Kidney tubule cell (primary cell): Measurements from ENCODE around the gene NPHP4.

Experiments
- DNase-seq: peaks from one replicate; pipeline ENCODE4 v3.0.0-alpha.2; 2018; ENCODE audit warnings: low spot score

Gene NPHP4

GRCh38 chr1:5877683-5878530, 114.3 kb downstream of the NPHP4 start:
- no peak for DNase-seq

GRCh38 chr1:5877001-5877400, 115.2 kb downstream of the NPHP4 start:
- DNase-seq = no peak

DNA sequence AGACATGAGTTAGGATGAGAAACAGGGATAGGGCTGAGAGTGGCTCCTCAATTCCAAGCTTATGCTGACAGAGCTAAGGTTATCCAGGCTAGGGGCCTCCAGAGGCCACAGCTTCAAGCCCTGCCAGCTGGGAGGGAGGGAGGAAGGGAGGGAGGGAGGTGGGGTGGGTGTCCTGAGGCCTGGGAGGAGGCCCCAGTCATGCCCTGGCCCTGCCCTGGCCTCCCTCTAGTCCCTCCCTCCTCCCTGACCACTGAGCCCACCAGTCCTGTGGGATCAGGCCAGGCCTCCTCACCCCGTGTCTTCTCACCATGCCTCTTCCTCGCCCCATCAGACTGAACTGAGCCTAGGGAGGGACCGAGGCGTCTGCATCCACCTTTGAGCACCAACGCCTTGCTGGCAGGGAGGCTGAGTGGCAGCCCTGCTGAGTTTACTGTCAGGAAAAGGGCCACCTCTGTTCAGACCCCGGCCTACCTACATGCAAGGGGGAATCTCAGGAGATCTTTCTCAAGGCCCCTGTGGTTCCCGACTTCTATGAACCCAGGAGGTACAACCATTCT, 116.1 kb downstream of the NPHP4 start:
- no peak for DNase-seq

DNA sequence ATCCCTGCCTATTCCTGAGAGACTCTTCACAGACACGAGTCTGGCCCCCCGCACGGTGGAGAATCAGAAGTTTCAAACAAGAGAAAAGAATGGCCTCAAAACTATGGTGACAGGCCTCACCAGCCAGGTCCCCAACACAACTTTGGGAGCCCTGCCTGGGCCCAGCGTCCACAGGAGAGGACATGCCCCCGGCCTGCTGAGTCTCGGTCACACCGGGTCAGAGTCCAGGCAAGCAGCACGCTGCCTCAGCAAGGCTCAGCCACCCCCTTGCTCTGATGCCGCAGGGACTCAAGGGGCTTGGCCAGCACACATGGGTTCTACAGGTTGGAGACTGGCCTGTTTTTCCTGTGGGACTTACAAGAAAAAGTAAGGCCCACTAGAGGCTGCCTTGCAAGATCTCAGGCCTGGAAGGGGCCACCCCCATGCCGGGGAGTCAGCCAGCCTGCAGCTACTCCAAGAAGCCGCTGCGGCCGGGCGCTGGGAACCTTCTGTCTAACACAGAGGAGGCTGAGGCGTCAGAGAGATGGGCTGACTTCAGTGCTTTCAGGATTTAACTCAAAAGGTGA, 116.8 kb downstream of the NPHP4 start:
- no peak for DNase-seq

GRCh38 chr1:5874416-5875110, 117.7 kb downstream of the NPHP4 start:
- no peak for DNase-seq

- no peak for DNase-seq
These were observed 118.7 kb downstream of the NPHP4 start for GRCh38 chr1:5873556-5873955.

- no peak for DNase-seq
These were observed 119.3 kb downstream of the NPHP4 start for GRCh38 chr1:5872886-5873285.

DNA sequence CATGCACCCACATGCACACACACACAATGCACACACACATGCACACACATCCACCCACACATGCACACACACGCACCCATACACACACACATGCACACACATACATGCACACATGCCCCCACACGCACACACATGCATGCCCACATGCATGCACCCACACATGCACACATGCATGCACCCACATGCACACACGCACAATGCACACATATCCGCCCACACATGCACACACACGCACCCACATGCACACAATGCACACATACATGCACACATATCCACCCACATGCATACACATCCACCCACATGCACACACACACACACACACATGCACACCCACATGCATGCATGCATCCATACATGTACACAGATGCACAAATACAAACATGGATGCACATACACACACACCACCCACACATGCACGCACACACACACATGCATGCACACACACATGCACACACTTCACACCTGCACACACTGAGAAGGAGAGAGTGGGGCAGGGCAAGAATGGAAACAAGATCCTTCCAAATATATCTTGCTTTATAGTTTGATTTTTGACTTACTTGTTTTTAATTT, 123.2 kb downstream of the NPHP4 start:
- no peak for DNase-seq

DNA sequence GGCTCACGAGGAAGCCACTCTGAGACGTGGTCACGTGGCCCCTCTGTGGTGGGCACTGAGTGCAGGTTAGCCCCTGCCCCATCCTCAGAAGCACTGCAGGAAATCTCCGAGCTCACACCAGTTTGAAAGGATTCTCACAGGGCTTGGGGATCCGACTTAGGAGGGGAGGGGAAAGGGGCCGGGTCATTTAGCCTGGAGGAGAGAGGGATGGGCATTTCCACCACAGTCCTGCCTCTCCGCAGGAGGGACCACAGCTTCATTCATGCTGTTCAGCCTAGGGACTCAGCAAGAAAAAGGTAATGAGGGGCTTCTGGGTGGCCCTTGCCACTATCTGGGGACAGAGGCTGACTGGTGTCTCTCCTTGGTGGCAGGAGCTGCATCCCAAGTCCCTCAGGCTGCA, 126.5 kb downstream of the NPHP4 start:
- DNase-seq = no peak

DNA sequence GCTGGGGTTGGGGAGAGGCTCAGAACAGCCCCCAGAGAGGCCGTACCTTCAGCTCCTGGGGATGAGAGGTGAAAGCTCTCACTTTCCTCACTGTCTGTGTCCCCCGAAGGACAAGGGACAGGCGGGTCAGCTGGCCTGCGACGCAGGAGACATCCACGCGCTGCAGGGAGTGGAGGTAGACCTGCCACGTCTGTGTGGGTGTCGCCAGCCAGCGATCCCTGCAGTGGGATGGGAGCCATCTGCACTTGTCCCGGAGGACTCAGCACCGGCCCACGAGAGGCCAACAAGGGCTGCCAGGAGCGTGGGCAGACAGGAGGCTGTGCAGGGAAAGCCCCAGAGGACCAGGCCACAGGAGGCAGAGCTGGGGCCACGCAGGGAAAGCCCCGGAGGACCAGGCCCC, 127.2 kb downstream of the NPHP4 start:
- DNase-seq = no peak

- DNase-seq = no peak
These were observed 128.0 kb downstream of the NPHP4 start for GRCh38 chr1:5864256-5864655.

GRCh38 chr1:5863238-5863637, 129.0 kb downstream of the NPHP4 start:
- no peak for DNase-seq

DNA sequence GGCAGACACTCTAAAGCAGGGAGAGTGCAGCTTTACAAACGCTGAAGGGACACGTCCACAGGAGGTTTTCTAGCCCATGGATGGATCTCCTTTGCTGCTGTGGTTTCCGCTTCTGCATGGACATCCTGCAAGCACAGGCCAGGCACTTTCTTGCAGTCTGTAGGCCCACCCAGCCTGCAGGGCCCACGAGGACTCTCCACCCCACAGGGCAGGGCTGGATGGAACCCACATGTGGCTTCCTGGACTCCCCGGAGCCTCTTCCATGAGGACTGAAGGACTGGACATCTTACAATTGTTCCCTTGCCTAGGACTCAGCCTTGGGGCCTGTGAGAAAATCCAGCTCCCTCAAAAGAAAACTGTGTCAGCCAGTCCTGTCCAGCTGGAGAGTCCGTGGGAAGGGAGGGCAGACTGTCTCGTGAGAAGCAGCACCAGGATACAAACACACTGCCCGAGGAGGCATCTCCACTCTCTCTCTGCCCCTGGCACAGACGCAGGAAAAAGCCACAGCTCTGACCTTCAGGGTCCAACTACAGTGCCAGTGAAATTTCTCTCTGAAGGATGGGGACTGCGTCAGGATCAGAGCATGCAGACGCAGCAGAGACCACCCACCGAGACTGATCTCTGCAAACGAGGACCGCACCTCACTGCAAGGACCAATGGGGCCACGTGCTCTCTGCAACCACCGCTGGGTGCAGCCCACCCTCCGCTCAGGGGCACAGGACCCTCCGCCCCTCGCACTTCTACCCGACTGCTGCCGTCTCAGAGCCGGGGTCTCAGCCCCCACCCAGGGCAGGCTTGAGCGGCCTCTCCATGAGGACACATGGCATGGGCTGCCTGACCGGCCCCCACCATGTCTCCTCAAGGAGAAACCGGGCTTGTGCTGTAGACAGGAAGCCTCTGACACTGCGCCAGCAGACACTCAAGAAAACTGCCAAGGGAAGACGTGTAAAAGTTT, 130.1 kb downstream of the NPHP4 start:
- no peak for DNase-seq

DNA sequence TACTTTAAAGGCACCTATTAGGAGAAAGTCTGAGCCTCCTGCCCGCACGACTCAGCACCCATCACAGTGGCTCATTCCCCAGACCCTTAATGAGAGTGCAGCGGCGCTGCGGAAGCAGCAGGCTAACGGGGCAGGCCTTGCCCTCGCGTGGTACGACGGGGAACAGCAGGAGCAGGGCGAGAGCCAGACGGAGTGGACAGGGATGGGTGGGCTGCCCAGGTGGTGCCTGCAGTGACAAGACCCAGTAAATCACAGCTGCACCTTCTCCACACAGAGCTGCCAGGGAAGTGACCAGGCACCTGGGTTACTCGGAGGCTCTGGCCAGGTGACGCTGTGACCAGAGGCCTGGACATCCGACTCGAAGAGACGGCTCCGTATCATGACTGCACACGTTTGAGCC, 131.9 kb downstream of the NPHP4 start:
- DNase-seq = no peak

DNA sequence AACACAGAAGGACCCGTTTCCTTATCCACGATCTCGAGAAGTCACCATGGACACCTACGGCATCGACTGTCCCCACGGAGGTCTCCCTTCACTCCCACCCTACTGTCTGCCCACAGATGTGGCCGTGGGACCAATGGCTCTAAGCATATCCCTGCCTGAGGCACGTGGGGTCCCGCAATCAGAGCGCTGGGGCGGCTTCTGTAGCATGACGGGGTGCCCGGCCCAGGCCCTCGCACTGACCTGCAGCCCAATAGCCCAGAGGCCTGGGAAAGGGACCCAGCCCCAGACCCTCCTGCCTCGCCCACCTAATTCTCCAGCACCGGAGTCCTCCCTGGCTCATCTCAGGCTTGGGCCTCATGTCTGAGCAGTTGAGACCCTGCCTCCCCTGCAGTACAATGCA, 132.5 kb downstream of the NPHP4 start:
- no peak for DNase-seq

GRCh38 chr1:5858844-5859407, 133.3 kb downstream of the NPHP4 start:
- no peak for DNase-seq

GRCh38 chr1:5858246-5858645, 134.0 kb downstream of the NPHP4 start:
- no peak for DNase-seq

DNA sequence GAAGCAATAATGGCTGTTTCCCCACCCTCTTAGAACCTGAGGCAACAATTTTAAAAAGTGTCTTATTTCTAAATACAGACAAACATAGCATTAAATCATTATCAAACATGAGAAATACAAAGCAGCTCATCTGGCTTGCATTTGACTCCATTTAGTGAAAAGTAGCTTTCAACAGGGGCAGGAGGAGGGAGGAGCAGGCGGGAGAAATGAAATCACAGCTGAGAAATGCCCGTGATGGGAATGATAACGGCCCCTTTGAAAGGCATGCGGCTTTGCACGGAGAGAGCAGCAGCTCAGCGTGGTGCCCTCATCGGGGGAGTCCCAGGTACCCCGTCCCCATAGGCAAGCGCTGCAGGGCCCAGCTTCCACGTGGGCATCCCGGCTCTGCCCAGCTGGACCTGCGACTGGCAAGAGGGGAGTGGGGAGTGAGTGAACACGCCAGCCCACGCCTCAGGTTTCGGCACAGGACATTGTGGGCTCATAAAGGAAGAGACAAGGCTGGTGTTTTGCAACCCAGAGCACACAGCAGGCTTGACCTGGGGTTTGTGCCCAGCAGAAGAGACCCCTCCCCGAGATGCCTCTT, 134.6 kb downstream of the NPHP4 start:
- DNase-seq = no peak

DNA sequence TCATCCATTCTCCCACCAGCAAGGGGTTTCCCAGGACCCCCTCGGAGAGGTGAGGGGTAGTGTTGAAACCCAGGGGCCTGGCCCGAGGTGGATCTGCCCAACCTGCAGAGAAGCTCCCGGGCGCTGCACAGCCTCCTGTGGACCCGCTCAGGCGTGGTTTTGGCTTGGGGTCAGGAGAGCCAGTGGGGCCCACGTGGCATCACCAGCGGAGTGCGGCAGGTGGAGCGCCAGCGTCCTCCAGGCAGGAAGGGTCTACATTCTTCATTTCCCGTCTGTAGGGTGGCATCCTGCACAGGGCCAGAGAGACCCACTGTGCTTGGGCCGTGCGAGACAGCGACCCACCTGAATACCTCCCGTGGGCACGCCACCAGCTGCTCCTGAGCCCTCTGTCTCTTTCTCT, 135.2 kb downstream of the NPHP4 start:
- DNase-seq = no peak

- peak; percentile 37 for DNase-seq
These were observed 135.9 kb downstream of the NPHP4 start for GRCh38 chr1:5856246-5856815.
